IMR-90 (cell line): ENCODE measurements around the gene STX8. TPM values are rescaled to one million over a fixed set of nuclear protein-coding genes. Genes with fewer than 3 reads are reported as not detected.

Source experiments
- ATAC-seq: fragments of 200-7000 bp; cut with Tn5 transposase; 2 replicates; pipeline ENCODE4 v1.9.1; 2020; ENCODE audit warnings: low read depth, mild to moderate bottlenecking, moderate library complexity
- BruUV-seq: library from RNA; stranded (reverse); fragments of 400-500 nt; replicated peaks from 2 replicates; lab custom pipeline; 2021; lab: Mats Ljungman, UMichigan
- CTCF ChIA-PET: fragments of 300-600 bp; formaldehyde crosslinking; extraction: SDS; loops from one replicate; lab custom pipeline; 2021; ENCODE audit warnings: antibody characterized with exemption; lab: Yijun Ruan, JAX
- POLR2A ChIA-PET: fragments of 300-600 bp; sonication (Branson Sonifier 250); formaldehyde crosslinking; loops from one replicate; lab custom pipeline; 2022; ENCODE audit warnings: antibody characterized with exemption; ENCODE audit not compliant: unreplicated experiment; lab: Charles Lee
- DNase-seq: peaks from one replicate; pipeline ENCODE4 v3.0.0; 2013
- H2AFZ ChIP-seq: replicated peaks from 2 replicates; pipeline ENCODE3; 2013; ENCODE audit warnings: low read length, mild to moderate bottlenecking; ENCODE audit not compliant: poor library complexity
- H2AK5ac ChIP-seq: 2 replicates; pipeline ENCODE4 v1.6.1; 2013; ENCODE audit warnings: low read depth, low read length, inconsistent platforms
- H2AK9ac ChIP-seq: replicated peaks from 2 replicates; pipeline ENCODE3; 2013; ENCODE audit warnings: mild to moderate bottlenecking, low read depth, low read length, moderate library complexity; ENCODE audit not compliant: poor library complexity
- H2BK120ac ChIP-seq: 2 replicates; pipeline ENCODE4 v1.6.1; 2013; ENCODE audit warnings: low read depth, low read length, inconsistent platforms
- H2BK15ac ChIP-seq: 3 replicates; pipeline ENCODE4 v1.6.1; 2013; ENCODE audit warnings: low read depth, low read length, inconsistent platforms
- H2BK20ac ChIP-seq: 2 replicates; pipeline ENCODE4 v1.6.1; 2013; ENCODE audit warnings: low read depth, mild to moderate bottlenecking, inconsistent platforms, low read length, moderate library complexity
- H2BK5ac ChIP-seq: 2 replicates; pipeline ENCODE4 v1.6.1; 2013; ENCODE audit warnings: mild to moderate bottlenecking, low read depth, low read length, inconsistent platforms; ENCODE audit not compliant: poor library complexity, severe bottlenecking
- H3K14ac ChIP-seq: replicated peaks from 2 replicates; pipeline ENCODE4 v1.6.1; 2013; ENCODE audit warnings: low read depth, low read length, inconsistent platforms
- H3K18ac ChIP-seq: 2 replicates; pipeline ENCODE4 v1.6.1; 2013; ENCODE audit warnings: low read depth, low read length, control low read depth
- H3K23ac ChIP-seq: 2 replicates; pipeline ENCODE4 v1.6.1; 2013; ENCODE audit warnings: low read depth, low read length, inconsistent platforms
- H3K27ac ChIP-seq: 2 replicates; pipeline ENCODE4 v1.5.1; 2013; ENCODE audit warnings: mild to moderate bottlenecking, control low read depth, low read length; ENCODE audit not compliant: insufficient read depth
- H3K27me3 ChIP-seq: 2 replicates; pipeline ENCODE4 v1.6.1; 2013; ENCODE audit warnings: low read length; ENCODE audit not compliant: control insufficient read depth, insufficient read depth
- H3K36me3 ChIP-seq: 2 replicates; pipeline ENCODE4 v1.6.1; 2013; ENCODE audit warnings: low read length, mixed read lengths; ENCODE audit not compliant: control insufficient read depth, insufficient read depth
- H3K4ac ChIP-seq: 2 replicates; pipeline ENCODE4 v1.6.1; 2013; ENCODE audit warnings: low read depth, low read length, inconsistent platforms
- H3K4me1 ChIP-seq: 2 replicates; pipeline ENCODE4 v1.6.1; 2013; ENCODE audit warnings: low read length, mixed read lengths; ENCODE audit not compliant: control insufficient read depth, insufficient read depth
- H3K4me2 ChIP-seq: 2 replicates; pipeline ENCODE4 v1.6.1; 2013; ENCODE audit warnings: low read depth, mild to moderate bottlenecking, control low read depth, low read length, moderate library complexity
- H3K4me3 ChIP-seq: 2 replicates; pipeline ENCODE4 v1.5.1; 2013; ENCODE audit warnings: low read depth, mild to moderate bottlenecking, control low read depth, low read length, moderate library complexity; ENCODE audit not compliant: insufficient read depth
- H3K56ac ChIP-seq: 2 replicates; pipeline ENCODE4 v1.6.1; 2013; ENCODE audit warnings: low read length, inconsistent platforms; ENCODE audit not compliant: insufficient read depth; ENCODE audit errors: extremely low read depth
- H3K79me1 ChIP-seq, 2 experiments: 2 replicates each; pipeline ENCODE4 v1.6.1; 2013; ENCODE audit warnings: low read length in 2 of 2, inconsistent platforms in 1 of 2, low read depth in 1 of 2
- H3K9ac ChIP-seq: 2 replicates; pipeline ENCODE4 v1.6.1; 2013; ENCODE audit warnings: low read depth, low read length, control low read depth
- H3K9me1 ChIP-seq: 2 replicates; pipeline ENCODE4 v1.6.1; 2013; ENCODE audit warnings: low read length, inconsistent platforms; ENCODE audit not compliant: insufficient read depth
- H3K9me3 ChIP-seq: 2 replicates; pipeline ENCODE4 v1.6.1; 2013; ENCODE audit warnings: low read length; ENCODE audit not compliant: control insufficient read depth, insufficient read depth
- H4K20me1 ChIP-seq: 2 replicates; pipeline ENCODE4 v1.6.1; 2013; ENCODE audit warnings: low read length, inconsistent platforms; ENCODE audit not compliant: insufficient read depth
- H4K5ac ChIP-seq: 2 replicates; pipeline ENCODE4 v1.6.1; 2013; ENCODE audit warnings: mild to moderate bottlenecking, low read depth, low read length, control low read depth
- H4K8ac ChIP-seq, 2 experiments: 2 replicates each; pipeline ENCODE4 v1.6.1; 2013; ENCODE audit warnings: low read depth in 2 of 2, low read length in 2 of 2, control low read depth in 1 of 2, inconsistent platforms in 1 of 2
- H4K91ac ChIP-seq: 2 replicates; pipeline ENCODE4 v1.6.1; 2013; ENCODE audit warnings: low read depth, low read length, inconsistent platforms; ENCODE audit not compliant: insufficient read depth
- BHLHE40 ChIP-seq: fragments of 150-350 bp; IDR thresholded peaks from 2 replicates; pipeline ENCODE4 v1.6.1; 2016; ENCODE audit warnings: mild to moderate bottlenecking, low read depth, low read length
- CHD1 ChIP-seq: IDR thresholded peaks from 2 replicates; pipeline ENCODE4 v1.6.1; 2012; ENCODE audit warnings: low read depth, low read length, improper control_type of control experiment
- FOS ChIP-seq: fragments of 150-350 bp; IDR thresholded peaks from 2 replicates; pipeline ENCODE4 v1.6.1; 2016; ENCODE audit warnings: low read depth, low read length
- MAFK ChIP-seq: IDR thresholded peaks from 2 replicates; pipeline ENCODE4 v1.6.1; 2012; ENCODE audit warnings: low read depth, low read length, improper control_type of control experiment
- SMC3 ChIP-seq: fragments of 150-350 bp; IDR thresholded peaks from 2 replicates; pipeline ENCODE4 v1.6.1; 2016; ENCODE audit warnings: low read depth, mild to moderate bottlenecking, antibody characterized with exemption, low read length, moderate library complexity
- WGBS, 2 experiments: methylation state at CpG; one replicate each; pipeline versions ENCODE4 v1.1.5 to v1.1.7; 2013; ENCODE audit warnings: missing lambda C conversion rate in 2 of 2; ENCODE audit not compliant: insufficient read length in 1 of 2; ENCODE audit errors: extremely low coverage in 2 of 2; 5-methylcytosine and 5-hydroxymethylcytosine counted together
- dilution Hi-C: fragments of 300-500 bp; cut with HindIII; formaldehyde crosslinking; loops from one replicate; pipeline ENCODE4 v1.14.3; 2018; ENCODE audit warnings: low sequenced_read_pairs; ENCODE audit not compliant: unreplicated experiment
- in situ Hi-C: fragments of 300-500 bp; cut with MboI; formaldehyde crosslinking; loops from 3 replicates; pipeline ENCODE4 v1.14.3; 2019; ENCODE audit warnings: low sequenced_read_pairs, inconsistent platforms, mixed read lengths
- intact Hi-C: fragments of 100-400 bp; cut with micrococcal nuclease; formaldehyde crosslinking; loops from 2 replicates; pipeline ENCODE4 v1.10.0; 2022
- polyA plus RNA-seq, 3 experiments: library from polyadenylated mRNA; depleted of rRNA; stranded (reverse); fragments of >200 nt; gene quantifications; 2 replicates each; pipeline ENCODE4 v1.2.3, GENCODE V29; 2012; ENCODE audit warnings: low replicate concordance in 1 of 3
- total RNA-seq: library from RNA; depleted of rRNA; stranded (reverse); fragments of >200 nt; gene quantifications from 2 replicates; pipeline ENCODE4 v1.2.3, GENCODE V29; 2012
- TF ChIP-seq, protein P1 (sequence below): conservative IDR thresholded peaks from 2 replicates; pipeline ENCODE4 v1.5.1; 2012; ENCODE audit warnings: mild to moderate bottlenecking, low read depth, low read length, improper control_type of control experiment
- TF ChIP-seq, protein P2 (sequence below): fragments of 150-350 bp; IDR thresholded peaks from 2 replicates; pipeline ENCODE4 v1.6.1; 2016; ENCODE audit warnings: low read depth, mild to moderate bottlenecking, low read length, moderate library complexity, borderline replicate concordance

STX8 gene
- total and polyA plus RNA-seq, 2 of the 4 experiments (the other 2 are of a cell fraction) = 26.5 to 47.0 TPM

DNA sequence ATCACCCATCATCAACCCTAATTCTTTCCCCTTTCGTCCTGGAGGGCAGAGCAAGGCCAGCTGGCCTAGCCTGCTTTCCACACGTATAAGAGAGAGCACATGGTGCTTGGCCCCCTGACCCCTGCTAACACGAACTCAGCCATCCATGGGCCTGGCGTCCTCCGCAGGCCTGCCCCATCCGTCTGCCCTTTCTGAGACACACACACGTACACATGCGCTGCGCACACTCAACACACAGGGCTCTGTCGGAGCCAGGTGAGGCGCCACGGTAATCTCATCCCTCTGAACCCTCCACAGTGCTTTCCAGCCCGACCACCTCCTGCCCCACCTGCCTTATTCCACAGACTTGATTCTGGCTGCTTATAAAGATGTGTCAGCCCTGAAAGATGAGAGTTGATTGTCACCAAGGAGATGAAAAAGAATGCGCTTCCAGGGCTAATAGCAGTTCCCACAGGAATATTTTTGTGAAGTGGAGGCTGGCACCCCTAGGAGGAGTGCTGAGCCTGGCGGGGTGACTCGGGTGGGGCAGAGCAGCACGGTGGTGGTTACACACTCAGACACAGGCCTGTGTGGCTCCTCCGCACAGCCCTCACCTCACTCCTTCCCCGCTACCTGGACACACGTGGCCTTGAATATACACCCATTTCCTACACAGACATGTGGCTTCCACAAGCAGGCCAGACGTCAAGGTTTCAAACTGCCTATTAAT is 326.2 kb downstream of the STX8 start:
- H3K9me3 ChIP-seq = no peaks in the 10 kb centered on the region
- H3K27me3 ChIP-seq = no peaks in the 10 kb centered on the region
- H4K20me1 ChIP-seq = no peaks in the 10 kb centered on the region
- no peak for ATAC-seq
- H4K91ac ChIP-seq = no peak overlapping the region
- WGBS, 2 experiments = 75% methylated on average over 6 of the region's 21 CpGs; no CpG with 5 or more reads in 1 of the 2 experiments
- no peak overlapping the region for H4K8ac ChIP-seq
- H2AK5ac ChIP-seq = no peak overlapping the region
- H2BK120ac ChIP-seq = no peak overlapping the region
- H4K5ac ChIP-seq = no peak overlapping the region
- no peak overlapping the region for H3K4me2 ChIP-seq
- BruUV-seq = no TSS peak
- no peaks in the 10 kb centered on the region for H3K9me1 ChIP-seq
- H3K36me3 ChIP-seq = no peaks in the 10 kb centered on the region; the same call in 1 of the 2 replicates
- H2BK15ac ChIP-seq = no peak overlapping the region
- ChIA-PET CTCF (interaction anchor here (0.6 kb wide), 1 partner anchor 30 kb away, joined by 3 read pairs; no protein-coding TSS in a partner anchor), POLR2A (no interaction called here)
- TF ChIP-seq BHLHE40 (no peak), FOS (no peak), SMC3 (no peak), CHD1 (no peak), MAFK (no peak)
- TF ChIP-seq, protein P1, sequence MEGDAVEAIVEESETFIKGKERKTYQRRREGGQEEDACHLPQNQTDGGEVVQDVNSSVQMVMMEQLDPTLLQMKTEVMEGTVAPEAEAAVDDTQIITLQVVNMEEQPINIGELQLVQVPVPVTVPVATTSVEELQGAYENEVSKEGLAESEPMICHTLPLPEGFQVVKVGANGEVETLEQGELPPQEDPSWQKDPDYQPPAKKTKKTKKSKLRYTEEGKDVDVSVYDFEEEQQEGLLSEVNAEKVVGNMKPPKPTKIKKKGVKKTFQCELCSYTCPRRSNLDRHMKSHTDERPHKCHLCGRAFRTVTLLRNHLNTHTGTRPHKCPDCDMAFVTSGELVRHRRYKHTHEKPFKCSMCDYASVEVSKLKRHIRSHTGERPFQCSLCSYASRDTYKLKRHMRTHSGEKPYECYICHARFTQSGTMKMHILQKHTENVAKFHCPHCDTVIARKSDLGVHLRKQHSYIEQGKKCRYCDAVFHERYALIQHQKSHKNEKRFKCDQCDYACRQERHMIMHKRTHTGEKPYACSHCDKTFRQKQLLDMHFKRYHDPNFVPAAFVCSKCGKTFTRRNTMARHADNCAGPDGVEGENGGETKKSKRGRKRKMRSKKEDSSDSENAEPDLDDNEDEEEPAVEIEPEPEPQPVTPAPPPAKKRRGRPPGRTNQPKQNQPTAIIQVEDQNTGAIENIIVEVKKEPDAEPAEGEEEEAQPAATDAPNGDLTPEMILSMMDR = no peak
- TF ChIP-seq, protein P2, sequence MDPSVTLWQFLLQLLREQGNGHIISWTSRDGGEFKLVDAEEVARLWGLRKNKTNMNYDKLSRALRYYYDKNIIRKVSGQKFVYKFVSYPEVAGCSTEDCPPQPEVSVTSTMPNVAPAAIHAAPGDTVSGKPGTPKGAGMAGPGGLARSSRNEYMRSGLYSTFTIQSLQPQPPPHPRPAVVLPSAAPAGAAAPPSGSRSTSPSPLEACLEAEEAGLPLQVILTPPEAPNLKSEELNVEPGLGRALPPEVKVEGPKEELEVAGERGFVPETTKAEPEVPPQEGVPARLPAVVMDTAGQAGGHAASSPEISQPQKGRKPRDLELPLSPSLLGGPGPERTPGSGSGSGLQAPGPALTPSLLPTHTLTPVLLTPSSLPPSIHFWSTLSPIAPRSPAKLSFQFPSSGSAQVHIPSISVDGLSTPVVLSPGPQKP = no peak
- no peak for DNase-seq
- no peak overlapping the region for H3K4me3 ChIP-seq
- no peaks in the 10 kb centered on the region for H3K79me1 ChIP-seq
- no peak overlapping the region for H3K9ac ChIP-seq
- no peak overlapping the region for H3K56ac ChIP-seq
- H2AFZ ChIP-seq = no peak overlapping the region
- no peak overlapping the region for H2BK5ac ChIP-seq
- no peak overlapping the region for H2AK9ac ChIP-seq
- no peak overlapping the region for H3K4ac ChIP-seq
- no peak overlapping the region for H3K14ac ChIP-seq
- no peak overlapping the region for H3K23ac ChIP-seq
- no peak overlapping the region for H3K18ac ChIP-seq
- in situ Hi-C loops = no loop called here
- intact Hi-C loops = no loop called here
- H3K27ac ChIP-seq = no peak overlapping the region
- peaks cover 4% of the 10 kb centered on the region; the same call in 1 of the 2 replicates for H3K4me1 ChIP-seq
- H2BK20ac ChIP-seq = no peak overlapping the region
- dilution Hi-C loops = no loop called here
